Measurements from ENCODE around the gene COBL. TPM values are rescaled to one million over a fixed set of nuclear protein-coding genes. Genes with fewer than 3 reads are reported as not detected.

Gene COBL
- total and polyA plus RNA-seq, 10 of the 15 experiments (the other 5 are each of a cell fraction or from before 2014, with no cell fraction given), result 0.21 TPM; not detected in 9

DNA sequence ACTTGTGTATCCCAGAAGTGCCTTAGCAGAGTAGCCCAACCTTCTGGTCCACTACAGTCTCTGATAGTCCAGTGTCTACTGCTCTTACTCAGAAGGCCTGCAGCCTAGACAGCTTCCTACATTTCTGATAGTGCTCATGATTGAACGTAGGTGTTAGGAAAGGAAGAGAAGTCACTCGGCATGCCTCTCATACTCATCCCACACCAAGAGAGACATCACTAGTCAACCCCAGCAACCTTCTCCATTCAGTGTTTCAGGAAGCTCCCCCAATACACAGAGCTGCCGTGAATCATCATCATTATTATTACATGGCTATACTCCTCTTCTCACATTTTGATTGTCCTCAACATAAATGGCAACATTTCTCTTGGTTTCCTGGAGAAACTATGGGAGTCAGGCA lies 166.4 kb downstream of the COBL start (continued):
- TF ChIP-seq, protein P1, sequence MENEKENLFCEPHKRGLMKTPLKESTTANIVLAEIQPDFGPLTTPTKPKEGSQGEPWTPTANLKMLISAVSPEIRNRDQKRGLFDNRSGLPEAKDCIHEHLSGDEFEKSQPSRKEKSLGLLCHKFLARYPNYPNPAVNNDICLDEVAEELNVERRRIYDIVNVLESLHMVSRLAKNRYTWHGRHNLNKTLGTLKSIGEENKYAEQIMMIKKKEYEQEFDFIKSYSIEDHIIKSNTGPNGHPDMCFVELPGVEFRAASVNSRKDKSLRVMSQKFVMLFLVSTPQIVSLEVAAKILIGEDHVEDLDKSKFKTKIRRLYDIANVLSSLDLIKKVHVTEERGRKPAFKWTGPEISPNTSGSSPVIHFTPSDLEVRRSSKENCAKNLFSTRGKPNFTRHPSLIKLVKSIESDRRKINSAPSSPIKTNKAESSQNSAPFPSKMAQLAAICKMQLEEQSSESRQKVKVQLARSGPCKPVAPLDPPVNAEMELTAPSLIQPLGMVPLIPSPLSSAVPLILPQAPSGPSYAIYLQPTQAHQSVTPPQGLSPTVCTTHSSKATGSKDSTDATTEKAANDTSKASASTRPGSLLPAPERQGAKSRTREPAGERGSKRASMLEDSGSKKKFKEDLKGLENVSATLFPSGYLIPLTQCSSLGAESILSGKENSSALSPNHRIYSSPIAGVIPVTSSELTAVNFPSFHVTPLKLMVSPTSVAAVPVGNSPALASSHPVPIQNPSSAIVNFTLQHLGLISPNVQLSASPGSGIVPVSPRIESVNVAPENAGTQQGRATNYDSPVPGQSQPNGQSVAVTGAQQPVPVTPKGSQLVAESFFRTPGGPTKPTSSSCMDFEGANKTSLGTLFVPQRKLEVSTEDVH (IDR thresholded peaks at IDR 0.05; ENCODE audit: low read depth, partially characterized antibody), result no peak

DNA sequence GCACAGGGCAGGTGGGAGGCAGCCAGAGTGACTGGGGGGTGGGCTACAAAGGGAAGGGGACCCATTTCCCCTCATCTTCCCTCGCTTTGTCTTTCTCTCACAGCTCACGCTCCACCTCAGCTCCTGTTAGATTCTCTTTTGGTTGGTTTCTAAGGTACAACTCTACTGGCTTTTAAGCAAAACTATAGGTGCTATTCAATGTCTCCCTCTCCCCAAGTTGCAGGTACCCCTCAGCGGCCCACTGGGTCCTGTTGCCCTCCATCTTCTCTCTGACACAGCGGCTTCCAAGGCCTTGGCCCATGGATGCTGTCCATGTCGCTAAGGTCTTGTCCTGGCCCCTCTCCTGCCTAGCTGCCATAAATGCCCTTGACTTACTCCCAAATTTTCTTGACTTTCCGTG lies 168.4 kb downstream of the COBL start:
- ChIA-PET POLR2A (no interaction called here), RAD21 (ENCODE audit: unreplicated experiment) (no interaction called here), CTCF (no interaction called here), SMC1A (ENCODE audit: uncharacterized antibody, unreplicated experiment) (no interaction called here)
- intact Hi-C loops (cut with micrococcal nuclease; ENCODE audit: unreplicated experiment) (no loop called here), in situ Hi-C loops (cut with MboI) (no loop called here)
- FAIRE-seq (no peak), ATAC-seq (no peak), DNase-seq (ENCODE audit: low read depth, low spot score) (no peak)
- no TSS peak for BruUV-seq (replicated peaks)
- H3K27me3 ChIP-seq (replicated peaks in 1 of 2; ENCODE audit: control insufficient read depth in 2 of 2, insufficient read depth in 2 of 2, low read length in 1 of 2), result 0 out of 4 replicates have a peak, but pooled peaks cover 0 to 2% of the 10 kb centered on the region in 2 experiments
- H3K4me2 ChIP-seq (ENCODE audit: control insufficient read depth, insufficient read depth), result no peak overlapping the region
- H3K4me3 ChIP-seq, result no peak overlapping the region
- H3K27ac ChIP-seq (ENCODE audit: control insufficient read depth, insufficient read depth), result no peak overlapping the region
- TF ChIP-seq, protein P2, sequence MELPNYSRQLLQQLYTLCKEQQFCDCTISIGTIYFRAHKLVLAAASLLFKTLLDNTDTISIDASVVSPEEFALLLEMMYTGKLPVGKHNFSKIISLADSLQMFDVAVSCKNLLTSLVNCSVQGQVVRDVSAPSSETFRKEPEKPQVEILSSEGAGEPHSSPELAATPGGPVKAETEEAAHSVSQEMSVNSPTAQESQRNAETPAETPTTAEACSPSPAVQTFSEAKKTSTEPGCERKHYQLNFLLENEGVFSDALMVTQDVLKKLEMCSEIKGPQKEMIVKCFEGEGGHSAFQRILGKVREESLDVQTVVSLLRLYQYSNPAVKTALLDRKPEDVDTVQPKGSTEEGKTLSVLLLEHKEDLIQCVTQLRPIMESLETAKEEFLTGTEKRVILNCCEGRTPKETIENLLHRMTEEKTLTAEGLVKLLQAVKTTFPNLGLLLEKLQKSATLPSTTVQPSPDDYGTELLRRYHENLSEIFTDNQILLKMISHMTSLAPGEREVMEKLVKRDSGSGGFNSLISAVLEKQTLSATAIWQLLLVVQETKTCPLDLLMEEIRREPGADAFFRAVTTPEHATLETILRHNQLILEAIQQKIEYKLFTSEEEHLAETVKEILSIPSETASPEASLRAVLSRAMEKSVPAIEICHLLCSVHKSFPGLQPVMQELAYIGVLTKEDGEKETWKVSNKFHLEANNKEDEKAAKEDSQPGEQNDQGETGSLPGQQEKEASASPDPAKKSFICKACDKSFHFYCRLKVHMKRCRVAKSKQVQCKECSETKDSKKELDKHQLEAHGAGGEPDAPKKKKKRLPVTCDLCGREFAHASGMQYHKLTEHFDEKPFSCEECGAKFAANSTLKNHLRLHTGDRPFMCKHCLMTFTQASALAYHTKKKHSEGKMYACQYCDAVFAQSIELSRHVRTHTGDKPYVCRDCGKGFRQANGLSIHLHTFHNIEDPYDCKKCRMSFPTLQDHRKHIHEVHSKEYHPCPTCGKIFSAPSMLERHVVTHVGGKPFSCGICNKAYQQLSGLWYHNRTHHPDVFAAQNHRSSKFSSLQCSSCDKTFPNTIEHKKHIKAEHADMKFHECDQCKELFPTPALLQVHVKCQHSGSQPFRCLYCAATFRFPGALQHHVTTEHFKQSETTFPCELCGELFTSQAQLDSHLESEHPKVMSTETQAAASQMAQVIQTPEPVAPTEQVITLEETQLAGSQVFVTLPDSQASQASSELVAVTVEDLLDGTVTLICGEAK (IDR thresholded peaks at IDR 0.05; ENCODE audit: borderline replicate concordance), result no peak
- TF ChIP-seq RAD51 (IDR thresholded peaks at IDR 0.05), result no peak
- no peak for TF ChIP-seq YY1 (IDR thresholded peaks at IDR 0.05; ENCODE audit: low read depth, low read length)
- TF ChIP-seq MYC (IDR thresholded peaks at IDR 0.05; ENCODE audit: insufficient read depth, insufficient read length, insufficient replicate concordance, low read length, severe bottlenecking), result no peak
- TF ChIP-seq, protein P3, sequence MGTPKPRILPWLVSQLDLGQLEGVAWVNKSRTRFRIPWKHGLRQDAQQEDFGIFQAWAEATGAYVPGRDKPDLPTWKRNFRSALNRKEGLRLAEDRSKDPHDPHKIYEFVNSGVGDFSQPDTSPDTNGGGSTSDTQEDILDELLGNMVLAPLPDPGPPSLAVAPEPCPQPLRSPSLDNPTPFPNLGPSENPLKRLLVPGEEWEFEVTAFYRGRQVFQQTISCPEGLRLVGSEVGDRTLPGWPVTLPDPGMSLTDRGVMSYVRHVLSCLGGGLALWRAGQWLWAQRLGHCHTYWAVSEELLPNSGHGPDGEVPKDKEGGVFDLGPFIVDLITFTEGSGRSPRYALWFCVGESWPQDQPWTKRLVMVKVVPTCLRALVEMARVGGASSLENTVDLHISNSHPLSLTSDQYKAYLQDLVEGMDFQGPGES (IDR thresholded peaks at IDR 0.05), result no peak
- TF ChIP-seq, protein P4, sequence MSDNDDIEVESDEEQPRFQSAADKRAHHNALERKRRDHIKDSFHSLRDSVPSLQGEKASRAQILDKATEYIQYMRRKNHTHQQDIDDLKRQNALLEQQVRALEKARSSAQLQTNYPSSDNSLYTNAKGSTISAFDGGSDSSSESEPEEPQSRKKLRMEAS (IDR thresholded peaks at IDR 0.05; ENCODE audit: low read depth, low read length), result no peak
- no peak for TF ChIP-seq ZNF622 (IDR thresholded peaks at IDR 0.05)
- no peak for TF ChIP-seq SMARCA5 (IDR thresholded peaks at IDR 0.05)
- no peak for TF ChIP-seq MYB (IDR thresholded peaks at IDR 0.05; ENCODE audit: borderline replicate concordance, low read depth, low read length)
- TF ChIP-seq, protein P5, sequence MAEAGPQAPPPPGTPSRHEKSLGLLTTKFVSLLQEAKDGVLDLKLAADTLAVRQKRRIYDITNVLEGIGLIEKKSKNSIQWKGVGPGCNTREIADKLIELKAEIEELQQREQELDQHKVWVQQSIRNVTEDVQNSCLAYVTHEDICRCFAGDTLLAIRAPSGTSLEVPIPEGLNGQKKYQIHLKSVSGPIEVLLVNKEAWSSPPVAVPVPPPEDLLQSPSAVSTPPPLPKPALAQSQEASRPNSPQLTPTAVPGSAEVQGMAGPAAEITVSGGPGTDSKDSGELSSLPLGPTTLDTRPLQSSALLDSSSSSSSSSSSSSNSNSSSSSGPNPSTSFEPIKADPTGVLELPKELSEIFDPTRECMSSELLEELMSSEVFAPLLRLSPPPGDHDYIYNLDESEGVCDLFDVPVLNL (IDR thresholded peaks at IDR 0.05; ENCODE audit: low read depth, low read length), result no peak
- no peak for TF ChIP-seq EED (IDR thresholded peaks at IDR 0.05; ENCODE audit: low read depth)
- TF ChIP-seq WRNIP1 (IDR thresholded peaks at IDR 0.05; ENCODE audit: borderline replicate concordance, low read depth, low read length), result no peak
- H4K20me1 ChIP-seq (ENCODE audit: control insufficient read depth, insufficient read depth), result no peaks in the 10 kb centered on the region
- no peaks in the 10 kb centered on the region for H3K36me3 ChIP-seq (ENCODE audit: control insufficient read depth in 2 of 2, insufficient read depth in 2 of 2, low read length in 1 of 2)
- no peaks in the 10 kb centered on the region; the same call in 2 of the 3 replicates for H3K9me3 ChIP-seq (replicated peaks; ENCODE audit: control insufficient read depth, insufficient read depth, low read length)
- no peak overlapping the region for H2AFZ ChIP-seq (ENCODE audit: control insufficient read depth, low read depth, low read length)
- H3K9ac ChIP-seq (ENCODE audit: control insufficient read depth, insufficient read depth, low read length), result no peak overlapping the region
- WGBS (ENCODE audit: insufficient coverage, insufficient replicate concordance, low lambda C conversion rate, missing lambda C conversion rate), result 38% methylated on average over 6 of the region's 6 CpGs
- H3K79me2 ChIP-seq (ENCODE audit: control insufficient read depth, insufficient read depth, low read length), result no peaks in the 10 kb centered on the region
- no peaks in the 10 kb centered on the region for H3K4me1 ChIP-seq (ENCODE audit: control insufficient read depth, insufficient read depth, low read length)

Measured in GM12878 (cell line).